Gastroesophageal sphincter (tissue), 4 donors: ENCODE data around the gene STIMATE. TPM values are rescaled to one million over a fixed set of nuclear protein-coding genes. Genes with fewer than 3 reads are reported as not detected.
A peak's percentile ranks its signal among the peaks of the same experiment; 100 is the strongest.

Experiments
- ATAC-seq: fragments of 150-250 bp; one replicate; pipeline ENCODE4 v1.9.1; 2016; ENCODE audit warnings: mild to moderate bottlenecking, moderate library complexity
- H3K27ac ChIP-seq, 4 donors: fragments of 200-600 bp; sonication (generic) in 3 of 4; 1 replicate in 3 of 4; 2 replicates in 1 of 4; pipeline ENCODE4 v1.5.1; 2016 to 2019
- H3K27me3 ChIP-seq: fragments of 200-600 bp; sonication (generic); one replicate; pipeline ENCODE4 v1.5.1; 2019
- H3K36me3 ChIP-seq, 2 donors: fragments of 200-600 bp; sonication (generic); one replicate each; pipeline ENCODE4 v1.5.1; 2019; ENCODE audit warnings: control low read depth in 1 of 2
- H3K4me1 ChIP-seq, 3 donors: fragments of 200-600 bp; sonication (generic); 1 replicate in 2 of 3; 2 replicates in 1 of 3; pipeline ENCODE4 v1.5.1; 2016 to 2019; ENCODE audit warnings: control low read depth in 2 of 3
- H3K4me3 ChIP-seq, 2 donors: fragments of 200-600 bp; sonication (generic); one replicate each; pipeline ENCODE4 v1.5.1; 2019; ENCODE audit warnings: mild to moderate bottlenecking in 1 of 2, moderate library complexity in 1 of 2
- H3K9me3 ChIP-seq, 3 donors: fragments of 200-600 bp; sonication (generic); one replicate each; pipeline ENCODE4 v1.5.1; 2017 to 2019; ENCODE audit warnings: control low read depth in 2 of 3
- CTCF ChIP-seq, 4 experiments: fragments of 200-600 bp in 2 of 4; fragments of 450-650 bp in 2 of 4; sonication (generic) in 1 of 4; IDR thresholded peaks; one replicate each; pipeline ENCODE4 v1.5.1; 2017 to 2019; ENCODE audit warnings: antibody characterized with exemption in 4 of 4, mild to moderate bottlenecking in 2 of 4, moderate library complexity in 2 of 4
- EP300 ChIP-seq: sonication (generic); formaldehyde crosslinking; IDR thresholded peaks from one replicate; pipeline ENCODE4 v1.6.1; 2017; ENCODE audit warnings: antibody characterized with exemption, mild to moderate bottlenecking
- POLR2A ChIP-seq, 2 donors: fragments of 450-650 bp; IDR thresholded peaks; one replicate each; pipeline ENCODE4 v1.6.1; 2017; ENCODE audit warnings: antibody characterized with exemption in 2 of 2, mild to moderate bottlenecking in 2 of 2, moderate library complexity in 1 of 2
- POLR2AphosphoS5 ChIP-seq: sonication (generic); formaldehyde crosslinking; IDR thresholded peaks from one replicate; pipeline ENCODE4 v1.6.1; 2017; ENCODE audit warnings: antibody characterized with exemption
- WGBS, 2 donors: methylation state at CpG; one replicate each; pipeline ENCODE4 v1.1.5; 2018; ENCODE audit warnings: low coverage in 1 of 2; 5-methylcytosine and 5-hydroxymethylcytosine counted together
- total RNA-seq, 4 donors: library from RNA; depleted of rRNA; stranded (reverse); fragments of >200 nt; gene quantifications; one replicate each; pipeline ENCODE4 v1.1.0, GENCODE V29; 2016

STIMATE gene
- total RNA-seq, 4 donors from 2014 or later = 14.6 to 30.2 (median 20.5) TPM

GRCh38 chr3:52845157-52845556 is 52.2 kb downstream of the STIMATE start:
- Histone ChIP-seq H3K4me3 (no peak overlapping the region), H3K27me3 (no peaks in the 10 kb centered on the region), H3K36me3 (peaks cover 0 to 69% of the 10 kb centered on the region in 2 donors), H3K4me1 (peaks cover 6 to 78% (median 22%) of the 10 kb centered on the region in 3 donors), H3K27ac (peak overlapping the region; percentile 21 to 90 (median 82)), H3K9me3 (no peaks in the 10 kb centered on the region)
- peak; percentile 75 for ATAC-seq
- TF ChIP-seq POLR2A (IDR thresholded peaks at IDR 0.05) (no peak), CTCF (IDR thresholded peaks at IDR 0.05) (no peak), EP300 (no peak), POLR2AphosphoS5 (peak; percentile 70)
- WGBS, 2 donors = 0 to 22% methylated on average over 3 to 6 of the region's 6 CpGs

GRCh38 chr3:52844290-52844975 is 52.9 kb downstream of the STIMATE start:
- no peak overlapping the region for H3K4me3 ChIP-seq
- peak overlapping the region; percentile 44 to 90 (median 82) for H3K27ac ChIP-seq
- H3K36me3 ChIP-seq = peaks cover 0 to 67% of the 10 kb centered on the region in 2 donors
- no peak for TF ChIP-seq CTCF (IDR thresholded peaks at IDR 0.05)
- TF ChIP-seq EP300 = no peak
- no peak for TF ChIP-seq POLR2AphosphoS5
- TF ChIP-seq POLR2A (IDR thresholded peaks at IDR 0.05) = no peak
- no peaks in the 10 kb centered on the region for H3K27me3 ChIP-seq
- peaks cover 6 to 76% (median 22%) of the 10 kb centered on the region in 3 donors for H3K4me1 ChIP-seq
- 60 to 68% methylated on average over 8 to 13 of the region's 18 CpGs for WGBS, 2 donors
- no peak for ATAC-seq
- no peaks in the 10 kb centered on the region for H3K9me3 ChIP-seq

- no peaks in the 10 kb centered on the region for H3K27me3 ChIP-seq
- peaks cover 0 to 67% of the 10 kb centered on the region in 2 donors for H3K36me3 ChIP-seq
- peaks cover 6 to 71% (median 18%) of the 10 kb centered on the region in 3 donors for H3K4me1 ChIP-seq
- H3K9me3 ChIP-seq = no peaks in the 10 kb centered on the region
- peak overlapping the region in 3 of 4 donors; percentile 80 to 90 (median 85) for H3K27ac ChIP-seq
- H3K4me3 ChIP-seq = no peak overlapping the region
- no peak for ATAC-seq
- WGBS, 2 donors = 80% methylated on average over 1 of the region's 2 CpGs; no CpG with 5 or more reads in 1 of the 2 donors
- TF ChIP-seq EP300 (no peak), POLR2A (IDR thresholded peaks at IDR 0.05) (no peak), POLR2AphosphoS5 (no peak), CTCF (IDR thresholded peaks at IDR 0.05) (no peak)
Measured at GRCh38 chr3:52843881-52844280, 53.5 kb downstream of the STIMATE start.

GRCh38 chr3:52843108-52843865 is 54.1 kb downstream of the STIMATE start:
- Histone ChIP-seq H3K36me3 (peaks cover 0 to 67% of the 10 kb centered on the region in 2 donors), H3K4me3 (no peak overlapping the region), H3K27me3 (no peaks in the 10 kb centered on the region), H3K27ac (peak overlapping the region in 3 of 4 donors; percentile 80 to 90 (median 85)), H3K4me1 (peaks cover 6 to 65% (median 17%) of the 10 kb centered on the region in 3 donors), H3K9me3 (no peaks in the 10 kb centered on the region)
- TF ChIP-seq EP300 (no peak), CTCF (IDR thresholded peaks at IDR 0.05) (no peak), POLR2A (IDR thresholded peaks at IDR 0.05) (no peak)
- peak; percentile 43 for ATAC-seq
- WGBS, 2 donors = 81 to 100% methylated on average over 3 to 10 of the region's 20 CpGs
